A673 (cell line): ENCODE measurements around the gene DPH3. TPM values are rescaled to one million over a fixed set of nuclear protein-coding genes. Genes with fewer than 3 reads are reported as not detected.
A peak's percentile ranks its signal among the peaks of the same experiment; 100 is the strongest.

Experiments
- BruUV-seq: library from RNA; stranded (reverse); fragments of 400-500 nt; replicated peaks from 2 replicates; lab custom pipeline; 2021; lab: Mats Ljungman, UMichigan
- CTCF ChIA-PET: fragments of 300-600 bp; sonication (Branson Sonifier 250); formaldehyde crosslinking; loops from one replicate; lab custom pipeline; 2022; ENCODE audit warnings: antibody characterized with exemption; lab: Charles Lee
- POLR2A ChIA-PET: fragments of 300-600 bp; sonication (Branson Sonifier 250); formaldehyde crosslinking; loops from one replicate; lab custom pipeline; 2022; ENCODE audit warnings: antibody characterized with exemption; ENCODE audit not compliant: low non-redundant PET; lab: Charles Lee
- DNase-seq: peaks from one replicate; pipeline ENCODE4 v3.0.0-alpha.2; 2015; ENCODE audit warnings: low spot score
- H3K27ac ChIP-seq: fragments of 200-600 bp; sonication (generic); 2 replicates; pipeline ENCODE4 v1.5.1; 2016; ENCODE audit warnings: mixed run types, low read depth, mild to moderate bottlenecking, mixed read lengths, antibody characterized with exemption, low read length; ENCODE audit not compliant: poor library complexity, severe bottlenecking
- H3K27me3 ChIP-seq: fragments of 200-600 bp; sonication (generic); replicated peaks from 2 replicates; pipeline ENCODE4 v1.6.1; 2017; ENCODE audit warnings: mixed run types, low read depth, mild to moderate bottlenecking, mixed read lengths, antibody characterized with exemption, low read length; ENCODE audit not compliant: insufficient read depth, poor library complexity
- H3K36me3 ChIP-seq: fragments of 200-600 bp; sonication (generic); 2 replicates; pipeline ENCODE4 v1.6.1; 2016; ENCODE audit warnings: mixed run types, mild to moderate bottlenecking, mixed read lengths, antibody characterized with exemption, low read length; ENCODE audit not compliant: insufficient read depth, poor library complexity, severe bottlenecking
- H3K4me1 ChIP-seq: fragments of 200-600 bp; sonication (generic); 2 replicates; pipeline ENCODE4 v1.6.1; 2017; ENCODE audit warnings: mixed run types, mild to moderate bottlenecking, mixed read lengths, antibody characterized with exemption, low read length; ENCODE audit not compliant: insufficient read depth, poor library complexity, severe bottlenecking
- H3K4me3 ChIP-seq: fragments of 200-600 bp; sonication (generic); 2 replicates; pipeline ENCODE4 v1.5.1; 2016; ENCODE audit warnings: low read depth, mixed run types, mild to moderate bottlenecking, mixed read lengths, low read length; ENCODE audit not compliant: poor library complexity, severe bottlenecking
- H3K9me3 ChIP-seq: fragments of 200-600 bp; sonication (generic); 2 replicates; pipeline ENCODE4 v1.6.1; 2016; ENCODE audit warnings: mixed run types, low read depth, mild to moderate bottlenecking, mixed read lengths, antibody characterized with exemption, low read length; ENCODE audit not compliant: poor library complexity, severe bottlenecking
- CTCF ChIP-seq: fragments of 300-800, 200-600 bp; sonication (generic); conservative IDR thresholded peaks from 2 replicates; pipeline ENCODE4 v1.5.1; 2017; ENCODE audit warnings: low read depth, mild to moderate bottlenecking, antibody characterized with exemption, low read length, moderate library complexity, mixed read lengths
- EZH2 ChIP-seq: fragments of 200-600 bp; sonication (generic); IDR thresholded peaks from 2 replicates; pipeline ENCODE4 v1.6.1; 2017; ENCODE audit warnings: borderline replicate concordance, low read depth, mild to moderate bottlenecking, mixed read lengths, antibody characterized with exemption, low read length; ENCODE audit not compliant: poor library complexity, severe bottlenecking
- intact Hi-C: fragments of 100-400 bp; cut with micrococcal nuclease; formaldehyde crosslinking; loops from one replicate; pipeline ENCODE4 v1.10.0; 2022; ENCODE audit not compliant: unreplicated experiment
- total RNA-seq: library from RNA; stranded (reverse); gene quantifications from 2 replicates; pipeline ENCODE4 v1.2.3, GENCODE V29; 2021

Gene DPH3
- total RNA-seq, 1 experiment from 2014 or later: 26.4 TPM

- H3K4me3 ChIP-seq: no peak overlapping the region
- no TSS peak for BruUV-seq
- no peak overlapping the region for H3K27ac ChIP-seq
- DNase-seq: peak; percentile 41
- no peaks in the 10 kb centered on the region for H3K36me3 ChIP-seq
- no peaks in the 10 kb centered on the region for H3K27me3 ChIP-seq
- H3K9me3 ChIP-seq: no peaks in the 10 kb centered on the region
- ChIA-PET POLR2A (no interaction called here), CTCF (no interaction called here)
- no peaks in the 10 kb centered on the region for H3K4me1 ChIP-seq
- no peak for TF ChIP-seq CTCF
- no peak for TF ChIP-seq EZH2
- intact Hi-C loops: no loop called here
Observed at GRCh38 chr3:16309558-16309957, 44.8 kb upstream of the DPH3 start.

GRCh38 chr3:16308727-16309126, 44.0 kb upstream of the DPH3 start:
- Histone ChIP-seq H3K4me3 (no peak overlapping the region), H3K4me1 (no peaks in the 10 kb centered on the region), H3K9me3 (no peaks in the 10 kb centered on the region), H3K27me3 (no peaks in the 10 kb centered on the region), H3K36me3 (no peaks in the 10 kb centered on the region), H3K27ac (no peak overlapping the region)
- intact Hi-C loops: no loop called here
- ChIA-PET POLR2A (no interaction called here), CTCF (no interaction called here)
- no peak for TF ChIP-seq CTCF
- TF ChIP-seq EZH2: no peak
- BruUV-seq: no TSS peak
- DNase-seq: no peak

- Histone ChIP-seq H3K36me3 (no peaks in the 10 kb centered on the region), H3K4me1 (no peaks in the 10 kb centered on the region), H3K9me3 (no peaks in the 10 kb centered on the region), H3K4me3 (no peak overlapping the region), H3K27ac (no peak overlapping the region), H3K27me3 (no peaks in the 10 kb centered on the region)
- CTCF ChIA-PET: no interaction called here
- TF ChIP-seq CTCF: no peak
- TF ChIP-seq EZH2: no peak
- POLR2A ChIA-PET: no interaction called here
- DNase-seq: no peak
- no TSS peak for BruUV-seq
- intact Hi-C loops: no loop called here
Observed at GRCh38 chr3:16307832-16308531, 43.2 kb upstream of the DPH3 start.
